HCT116 (cell line): ENCODE results near the gene ACTG1. TPM values are rescaled to one million over a fixed set of nuclear protein-coding genes. Genes with fewer than 3 reads are reported as not detected.

Source experiments
- ATAC-seq: fragments of 200-7000 bp; cut with Tn5 transposase; 2 replicates; pipeline ENCODE4 v1.9.1; 2020; ENCODE audit warnings: mild to moderate bottlenecking, moderate library complexity
- BruUV-seq: library from RNA; stranded (reverse); fragments of 400-500 nt; replicated peaks from 2 replicates; lab custom pipeline; 2021; lab: Mats Ljungman, UMichigan
- CTCF ChIA-PET: fragments of 300-600 bp; sonication (Branson Sonifier 250); formaldehyde crosslinking; loops from one replicate; lab custom pipeline; 2021; ENCODE audit warnings: antibody characterized with exemption; lab: Charles Lee
- POLR2A ChIA-PET: fragments of 300-600, 350-600 bp; sonication (Branson Sonifier 250); formaldehyde crosslinking; loops from one replicate; lab custom pipeline; 2021; ENCODE audit warnings: antibody characterized with exemption; lab: Charles Lee
- RAD21 ChIA-PET, 2 experiments: fragments of 300-600 bp; sonication (Branson Sonifier 250); formaldehyde crosslinking; loops; one replicate each; lab custom pipeline; 2023; ENCODE audit warnings: low total read pairs in 2 of 2; ENCODE audit not compliant: uncharacterized antibody in 2 of 2, unreplicated experiment in 2 of 2, low non-redundant PET in 1 of 2; lab: Charles Lee
- DNase-seq: peaks from one replicate; pipeline ENCODE4 v3.0.0-alpha.2; 2010; ENCODE audit warnings: low read depth, low spot score
- H2AFZ ChIP-seq: fragments of 200-600 bp; shearing (Covaris generic), sonication (generic); 2 replicates; pipeline ENCODE4 v1.6.1; 2017; ENCODE audit warnings: low read depth, mixed run types, mixed read lengths, antibody characterized with exemption, low read length; ENCODE audit not compliant: poor library complexity, severe bottlenecking
- H3K27ac ChIP-seq: 2 replicates; pipeline ENCODE4 v1.5.1; 2012; ENCODE audit warnings: low read depth, low read length
- H3K27me3 ChIP-seq: fragments of 200-600 bp; sonication (generic); 2 replicates; pipeline ENCODE4 v1.6.1; 2016; ENCODE audit warnings: mixed run types, low read length, mixed read lengths; ENCODE audit not compliant: insufficient read depth
- H3K36me3 ChIP-seq, 2 experiments: fragments of 200-500 bp in 1 of 2; fragments of 200-600 bp in 1 of 2; sonication (Bioruptor generic) in 1 of 2; sonication (generic) in 1 of 2; 2 replicates each; pipeline versions ENCODE4 v1.5.1 to v1.6.1; 2014 to 2016; ENCODE audit warnings: low read length in 2 of 2, inconsistent platforms in 1 of 2, mixed read lengths in 1 of 2, mixed run types in 1 of 2; ENCODE audit not compliant: insufficient read depth in 2 of 2, control insufficient read depth in 1 of 2
- H3K4me1 ChIP-seq, 2 experiments: fragments of 200-600 bp in 1 of 2; sonication (generic) in 1 of 2; 2 replicates each; pipeline versions ENCODE4 v1.5.1 to v1.6.1; 2012 to 2017; ENCODE audit warnings: low read length in 2 of 2, inconsistent platforms in 1 of 2, mild to moderate bottlenecking in 1 of 2, mixed read lengths in 1 of 2, mixed run types in 1 of 2, moderate library complexity in 1 of 2; ENCODE audit not compliant: insufficient read depth in 2 of 2, control insufficient read depth in 1 of 2
- H3K4me2 ChIP-seq: fragments of 200-600 bp; sonication (generic); 2 replicates; pipeline ENCODE4 v1.6.1; 2017; ENCODE audit warnings: mixed run types, low read length, mixed read lengths
- H3K4me3 ChIP-seq, 2 experiments: fragments of 200-600 bp in 1 of 2; sonication (generic) in 1 of 2; replicated peaks in 1 of 2; 2 replicates each; pipeline ENCODE4 v1.5.1; 2011 to 2016; ENCODE audit warnings: low read length in 2 of 2, control low read depth in 1 of 2, low read depth in 1 of 2, mild to moderate bottlenecking in 1 of 2, mixed read lengths in 1 of 2, mixed run types in 1 of 2
- H3K79me2 ChIP-seq: fragments of 200-600 bp; sonication (generic); 2 replicates; pipeline ENCODE4 v1.6.1; 2017; ENCODE audit warnings: mild to moderate bottlenecking, mixed run types, low read length, moderate library complexity, mixed read lengths; ENCODE audit not compliant: insufficient read depth
- H3K9ac ChIP-seq: fragments of 200-600 bp; sonication (generic); 2 replicates; pipeline ENCODE4 v1.6.1; 2016; ENCODE audit warnings: low read length, mixed read lengths
- H3K9me2 ChIP-seq: fragments of 200-600 bp; sonication (generic), shearing (Covaris generic); 2 replicates; pipeline ENCODE4 v1.6.1; 2017; ENCODE audit warnings: mixed run types, mild to moderate bottlenecking, moderate library complexity; ENCODE audit not compliant: insufficient read depth
- H3K9me3 ChIP-seq, 2 experiments: fragments of 200-500 bp in 1 of 2; fragments of 200-600 bp in 1 of 2; sonication (Bioruptor generic) in 1 of 2; sonication (generic) in 1 of 2; 2 replicates each; pipeline ENCODE4 v1.6.1; 2014 to 2017; ENCODE audit warnings: low read length in 2 of 2, mixed read lengths in 2 of 2, inconsistent platforms in 1 of 2, low read depth in 1 of 2, mild to moderate bottlenecking in 1 of 2, mixed run types in 1 of 2, moderate library complexity in 1 of 2; ENCODE audit not compliant: control insufficient read depth in 1 of 2, insufficient read depth in 1 of 2
- H4K20me1 ChIP-seq: fragments of 200-600 bp; sonication (generic), shearing (Covaris generic); 2 replicates; pipeline ENCODE4 v1.6.1; 2017; ENCODE audit warnings: mixed run types, mild to moderate bottlenecking, moderate library complexity; ENCODE audit not compliant: insufficient read depth
- CEBPB ChIP-seq: IDR thresholded peaks from 2 replicates; pipeline ENCODE4 v1.6.1; 2012; ENCODE audit warnings: low read depth
- CTCF ChIP-seq, 3 experiments: fragments of 200-600 bp in 1 of 3; sonication (generic) in 1 of 3; IDR thresholded peaks in 2 of 3; conservative IDR thresholded peaks in 1 of 3; 2 replicates each; pipeline ENCODE4 v1.5.1; 2012 to 2017; ENCODE audit warnings: low read depth in 2 of 3, low read length in 2 of 3, antibody characterized with exemption in 1 of 3, borderline replicate concordance in 1 of 3, control low read depth in 1 of 3, mild to moderate bottlenecking in 1 of 3, mixed read lengths in 1 of 3, mixed run types in 1 of 3, moderate library complexity in 1 of 3; ENCODE audit not compliant: insufficient read depth in 1 of 3
- ELF1 ChIP-seq: IDR thresholded peaks from 2 replicates; pipeline ENCODE4 v1.6.1; 2012; ENCODE audit warnings: low read depth, borderline replicate concordance
- EZH2 ChIP-seq: fragments of 200-600 bp; sonication (generic); IDR thresholded peaks from 2 replicates; pipeline ENCODE4 v1.6.1; 2017; ENCODE audit warnings: antibody characterized with exemption, mixed run types
- EZH2phosphoT487 ChIP-seq: fragments of 200-600 bp; IDR thresholded peaks from 2 replicates; pipeline ENCODE4 v1.6.1; 2018; ENCODE audit warnings: antibody characterized with exemption, borderline replicate concordance
- JUND ChIP-seq: IDR thresholded peaks from 2 replicates; pipeline ENCODE4 v1.6.1; 2012
- MAX ChIP-seq: IDR thresholded peaks from 2 replicates; pipeline ENCODE4 v1.6.1; 2012
- POLR2A ChIP-seq: IDR thresholded peaks from 2 replicates; pipeline ENCODE4 v1.7.0; 2011; ENCODE audit warnings: borderline replicate concordance; ENCODE audit not compliant: insufficient read depth, insufficient read length; ENCODE audit errors: extremely low read depth
- REST ChIP-seq: IDR thresholded peaks from 2 replicates; pipeline ENCODE4 v1.6.1; 2012; ENCODE audit warnings: low read depth
- SIN3A ChIP-seq: IDR thresholded peaks from 2 replicates; pipeline ENCODE4 v1.6.1; 2012; ENCODE audit warnings: low read depth
- SP1 ChIP-seq: IDR thresholded peaks from 2 replicates; pipeline ENCODE4 v1.6.1; 2012; ENCODE audit warnings: low read depth
- SRF ChIP-seq: IDR thresholded peaks from 2 replicates; pipeline ENCODE4 v1.6.1; 2012; ENCODE audit warnings: low read depth
- TCF7L2 ChIP-seq: IDR thresholded peaks from 2 replicates; pipeline ENCODE4 v1.7.0; 2011; ENCODE audit warnings: borderline replicate concordance, inconsistent platforms; ENCODE audit not compliant: insufficient read depth, insufficient read length; ENCODE audit errors: extremely low read depth
- ZNF274 ChIP-seq: fragments of 200-500 bp; sonication (Bioruptor generic); IDR thresholded peaks from 2 replicates; pipeline ENCODE4 v1.6.1; 2014; ENCODE audit warnings: mild to moderate bottlenecking, low read depth, low read length, inconsistent platforms
- intact Hi-C: fragments of 100-400 bp; cut with micrococcal nuclease; formaldehyde crosslinking; loops from 2 replicates; pipeline ENCODE4 v1.10.0; 2022
- total RNA-seq: library from RNA; stranded (reverse); gene quantifications from one replicate; pipeline ENCODE4 v1.2.1, GENCODE V29; 2021; ENCODE audit not compliant: unreplicated experiment
- TF ChIP-seq, protein P1 (sequence below): IDR thresholded peaks from 2 replicates; pipeline ENCODE4 v1.6.1; 2012

The ACTG1 gene
- total RNA-seq, 1 experiment from 2014 or later: 6,223 TPM

DNA sequence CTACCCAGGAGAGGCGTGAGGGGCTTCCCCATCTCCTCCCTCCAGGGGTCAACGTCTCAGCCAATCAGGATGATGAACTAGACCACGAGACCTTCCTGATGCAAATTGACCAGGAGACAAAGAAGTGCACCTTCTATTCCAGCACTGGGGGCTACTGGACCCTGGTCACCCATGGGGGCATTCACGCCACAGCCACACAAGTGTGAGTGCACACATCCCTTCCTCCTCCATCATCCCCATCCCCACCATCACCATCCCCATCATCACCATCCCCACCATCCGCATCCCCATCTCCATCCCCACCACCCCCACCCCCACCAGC is 22.4 kb upstream of the ACTG1 start:
- peaks cover 3 to 7% of the 10 kb centered on the region in 2 experiments; a peak in 2 of 4 replicates for H3K4me1 ChIP-seq
- no peak overlapping the region for H3K9ac ChIP-seq
- intact Hi-C loops: loop anchor here (5.0 kb wide), 1 partner anchor 163 kb away; no protein-coding TSS in a partner anchor
- H3K9me3 ChIP-seq: peaks cover 0 to 7% of the 10 kb centered on the region in 2 experiments; a peak in 1 of 4 replicates
- no peak overlapping the region for H3K4me3 ChIP-seq
- no peaks in the 10 kb centered on the region for H3K9me2 ChIP-seq
- no peaks in the 10 kb centered on the region for H3K27me3 ChIP-seq
- ChIA-PET RAD21 (no interaction called here), CTCF (no interaction called here), POLR2A (no interaction called here)
- ATAC-seq (no peak), DNase-seq (no peak)
- H2AFZ ChIP-seq: no peak overlapping the region
- no peaks in the 10 kb centered on the region for H3K79me2 ChIP-seq
- no peak overlapping the region for H3K4me2 ChIP-seq
- no peaks in the 10 kb centered on the region for H4K20me1 ChIP-seq
- H3K36me3 ChIP-seq: peaks cover 0 to 1% of the 10 kb centered on the region in 2 experiments; a peak in 1 of 4 replicates
- no TSS peak for BruUV-seq
- TF ChIP-seq CEBPB (no peak), REST (no peak), EZH2phosphoT487 (no peak), JUND (no peak), ZNF274 (no peak), SP1 (no peak), SRF (no peak), EZH2 (no peak), POLR2A (no peak), TCF7L2 (no peak), ELF1 (no peak), MAX (no peak), SIN3A (no peak), CTCF (IDR thresholded peaks at IDR 0.05 in 2 of 3, conservative IDR thresholded peaks at IDR 0.05 in 1 of 3; ENCODE audit: borderline replicate concordance in 1 of 3, insufficient read depth in 1 of 3, low read depth in 2 of 3, low read length in 2 of 3) (no peak)
- TF ChIP-seq, protein P1, sequence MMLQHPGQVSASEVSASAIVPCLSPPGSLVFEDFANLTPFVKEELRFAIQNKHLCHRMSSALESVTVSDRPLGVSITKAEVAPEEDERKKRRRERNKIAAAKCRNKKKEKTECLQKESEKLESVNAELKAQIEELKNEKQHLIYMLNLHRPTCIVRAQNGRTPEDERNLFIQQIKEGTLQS: no peak
- no peak overlapping the region for H3K27ac ChIP-seq
